ENCODE results near the gene CD86. TPM values are rescaled to one million over a fixed set of nuclear protein-coding genes. Genes with fewer than 3 reads are reported as not detected.

Gene CD86
- polyA plus RNA-seq, 3 donors = 75.7 to 321 (median 273) TPM

- peak; percentile 45 to 74 (median 60) for DNase-seq
Measured at GRCh38 chr3:122060040-122060698, 5.0 kb downstream of the CD86 start.

GRCh38 chr3:122063908-122064307 lies 8.7 kb downstream of the CD86 start:
- peak overlapping the region; percentile 53 to 79 for H3K4me3 Mint-ChIP-seq

More at GRCh38 chr3:122060040-122060698, 5.0 kb downstream of the CD86 start:
- WGBS (ENCODE audit: insufficient coverage) = no CpG with 5 or more reads among the region's 6 CpGs
- peaks cover 98% of the 10 kb centered on the region for H3K79me2 ChIP-seq (ENCODE audit: insufficient read depth, low read length)
- intact Hi-C loops (cut with micrococcal nuclease) = no loop called here
- no peaks in the 10 kb centered on the region for H3K9me3 ChIP-seq (replicated peaks in 1 of 2; ENCODE audit: control insufficient read depth in 1 of 2, insufficient read depth in 1 of 2, low read length in 2 of 2)
- no peak overlapping the region for H3K9ac ChIP-seq (ENCODE audit: insufficient read depth, low read length, poor library complexity, severe bottlenecking)
- H3K9me3 Mint-ChIP-seq = peaks cover 0 to 6% (median 0%) of the 10 kb centered on the region in 7 donors
- peak overlapping the region; percentile 86 to 97 (median 92) for H3K27ac Mint-ChIP-seq
- no peak for TF ChIP-seq CTCF (IDR thresholded peaks at IDR 0.05)
- H3K4me3 ChIP-seq (replicated peaks in 1 of 3; ENCODE audit: low read depth in 2 of 3, low read length in 3 of 3) = peak overlapping the region in 1 of 3 experiments; percentile 89
- H3K27me3 ChIP-seq (ENCODE audit: control insufficient read depth in 2 of 2, insufficient read depth in 2 of 2, low read length in 2 of 2) = no peaks in the 10 kb centered on the region
- peaks cover 42 to 50% of the 10 kb centered on the region in 2 donors for H3K36me3 Mint-ChIP-seq
- peaks cover 62 to 82% of the 10 kb centered on the region in 2 donors for H3K4me1 ChIP-seq (ENCODE audit: control insufficient read depth in 1 of 2, insufficient read depth in 2 of 2, low read length in 2 of 2)
- H2AFZ ChIP-seq (ENCODE audit: insufficient read depth, low read depth, low read length, poor library complexity, severe bottlenecking) = no peak overlapping the region
- H4K20me1 ChIP-seq (ENCODE audit: insufficient read depth, low read length) = peaks cover 6% of the 10 kb centered on the region
- H3K4me1 Mint-ChIP-seq = peaks cover 61% of the 10 kb centered on the region
- no peaks in the 10 kb centered on the region for H3K36me3 ChIP-seq (replicated peaks in 1 of 2; ENCODE audit: control insufficient read depth in 1 of 2, insufficient read depth in 2 of 2, low read length in 2 of 2)
- no peak overlapping the region for H3K4me3 Mint-ChIP-seq
- H3K27ac ChIP-seq (ENCODE audit: low read depth in 1 of 2, low read length in 2 of 2) = peak overlapping the region; percentile 68 to 83
- peak overlapping the region; percentile 92 for H3K4me2 ChIP-seq (replicated peaks; ENCODE audit: extremely low read depth, low read length, poor library complexity, severe bottlenecking)
- peaks cover 0 to 4% (median 0%) of the 10 kb centered on the region in 3 donors for H3K27me3 Mint-ChIP-seq (ENCODE audit: low read depth in 3 of 3)

More at GRCh38 chr3:122063908-122064307, 8.7 kb downstream of the CD86 start:
- no CpG with 5 or more reads among the region's 1 CpG for WGBS (ENCODE audit: insufficient coverage)
- intact Hi-C loops (cut with micrococcal nuclease) = no loop called here
- DNase-seq = peak; percentile 84 to 91 (median 87)
- Histone ChIP-seq H2AFZ (ENCODE audit: insufficient read depth, low read depth, low read length, poor library complexity, severe bottlenecking) (no peak overlapping the region), H3K9ac (ENCODE audit: insufficient read depth, low read length, poor library complexity, severe bottlenecking) (peak overlapping the region; percentile 47), H3K79me2 (ENCODE audit: insufficient read depth, low read length) (peaks cover 88% of the 10 kb centered on the region), H3K27me3 (ENCODE audit: control insufficient read depth in 2 of 2, insufficient read depth in 2 of 2, low read length in 2 of 2) (no peaks in the 10 kb centered on the region), H3K9me3 (replicated peaks in 1 of 2; ENCODE audit: control insufficient read depth in 1 of 2, insufficient read depth in 1 of 2, low read length in 2 of 2) (no peaks in the 10 kb centered on the region), H3K4me3 (replicated peaks in 1 of 3; ENCODE audit: low read depth in 2 of 3, low read length in 3 of 3) (peak overlapping the region in 1 of 3 experiments; percentile 23), H3K36me3 (replicated peaks in 1 of 2; ENCODE audit: control insufficient read depth in 1 of 2, insufficient read depth in 2 of 2, low read length in 2 of 2) (no peaks in the 10 kb centered on the region), H3K4me1 (ENCODE audit: control insufficient read depth in 1 of 2, insufficient read depth in 2 of 2, low read length in 2 of 2) (peaks cover 78 to 93% of the 10 kb centered on the region in 2 donors), H3K4me2 (replicated peaks; ENCODE audit: extremely low read depth, low read length, poor library complexity, severe bottlenecking) (peak overlapping the region; percentile 25), H3K27ac (ENCODE audit: low read depth in 1 of 2, low read length in 2 of 2) (peak overlapping the region; percentile 15 to 95), H4K20me1 (ENCODE audit: insufficient read depth, low read length) (no peaks in the 10 kb centered on the region)
- Mint-ChIP-seq H3K36me3 (peaks cover 38 to 39% of the 10 kb centered on the region in 2 donors), H3K27me3 (ENCODE audit: low read depth in 3 of 3) (peaks cover 0 to 2% (median 0%) of the 10 kb centered on the region in 3 donors), H3K27ac (peak overlapping the region; percentile 98 to 100 (median 99)), H3K9me3 (peaks cover 0 to 2% (median 0%) of the 10 kb centered on the region in 7 donors), H3K4me1 (peaks cover 78% of the 10 kb centered on the region)
- TF ChIP-seq CTCF (IDR thresholded peaks at IDR 0.05) = no peak

Data from CD14-positive monocyte (primary cell).